HG02623 (cell line): ENCODE measurements around the gene ATP4A.

Experiments
- ATAC-seq: cut with Tn5 transposase; IDR thresholded peaks from one replicate; pipeline ENCODE4 v1.9.1; 2021; ENCODE audit warnings: moderate library complexity; ENCODE audit not compliant: unreplicated experiment

ATP4A gene

GRCh38 chr19:35528218-35529038, 35.0 kb downstream of the ATP4A start, which contains the start of gene SBSN:
TSS of gene SBSN (minus strand) at chr19:35528311. CDS start at chr19:35528281, 30 bp downstream.
- no peak for ATAC-seq

GRCh38 chr19:35525873-35526272, 37.6 kb downstream of the ATP4A start:
- no peak for ATAC-seq

GRCh38 chr19:35524181-35524837, 39.1 kb downstream of the ATP4A start:
- ATAC-seq = no peak

DNA sequence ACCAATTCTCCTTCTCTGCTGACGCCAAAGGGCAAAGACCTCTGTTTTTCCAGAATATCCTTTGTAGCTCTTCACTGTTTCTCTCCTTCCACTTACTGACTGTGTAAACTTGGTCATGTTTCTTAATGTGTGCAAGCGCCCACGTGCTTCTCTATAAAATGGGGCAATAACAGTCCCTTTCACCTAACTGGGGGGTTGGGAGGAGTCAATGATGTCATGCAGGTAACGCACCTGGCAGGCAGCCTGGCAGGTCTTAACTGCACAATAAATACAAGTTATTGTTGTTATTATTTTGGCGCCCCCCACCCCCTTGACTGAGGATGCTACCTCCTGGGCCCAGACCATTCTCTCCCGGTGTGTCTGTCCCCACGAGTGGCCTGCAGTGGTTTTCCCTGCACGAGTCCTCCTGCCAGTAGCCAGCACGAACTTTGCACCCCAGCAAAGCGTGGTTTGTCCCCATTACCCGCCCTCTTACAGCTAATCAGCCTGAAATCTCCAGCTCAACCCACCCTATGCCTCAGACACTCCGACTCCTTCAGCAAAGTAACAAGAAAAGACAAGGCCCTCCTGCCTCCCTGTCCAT, 40.6 kb downstream of the ATP4A start:
- ATAC-seq = no peak

DNA sequence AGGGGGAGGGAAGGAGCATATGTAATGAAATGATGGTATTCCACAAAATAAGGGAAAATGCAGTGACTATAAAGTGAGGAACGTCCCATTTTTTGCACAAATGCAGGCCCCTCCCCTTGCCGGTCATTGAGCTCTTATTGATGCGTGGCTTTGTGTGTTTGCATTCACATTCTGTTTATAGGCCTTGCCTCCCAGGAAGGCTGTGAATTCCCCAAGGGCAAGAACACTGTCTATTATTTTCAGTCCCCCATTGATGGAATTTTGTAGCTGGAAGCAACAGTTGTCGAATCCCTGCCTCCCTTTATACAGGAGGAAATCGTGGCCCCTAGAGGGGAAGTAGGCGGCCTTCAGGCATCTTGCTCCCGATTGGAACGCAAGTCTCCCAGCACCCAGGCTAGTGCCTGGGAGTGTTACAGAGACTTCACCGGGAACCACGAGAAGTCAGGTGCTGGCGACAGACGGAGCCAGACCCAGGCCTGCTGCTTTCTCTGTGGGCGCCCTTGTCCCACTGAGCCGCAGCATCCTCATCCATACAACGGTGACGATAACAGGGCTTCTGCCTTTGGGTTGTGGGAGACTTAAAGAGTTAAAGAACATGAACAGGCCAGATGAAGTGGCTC, 42.2 kb downstream of the ATP4A start:
- no peak for ATAC-seq

GRCh38 chr19:35519291-35519690, 44.2 kb downstream of the ATP4A start:
- no peak for ATAC-seq

DNA sequence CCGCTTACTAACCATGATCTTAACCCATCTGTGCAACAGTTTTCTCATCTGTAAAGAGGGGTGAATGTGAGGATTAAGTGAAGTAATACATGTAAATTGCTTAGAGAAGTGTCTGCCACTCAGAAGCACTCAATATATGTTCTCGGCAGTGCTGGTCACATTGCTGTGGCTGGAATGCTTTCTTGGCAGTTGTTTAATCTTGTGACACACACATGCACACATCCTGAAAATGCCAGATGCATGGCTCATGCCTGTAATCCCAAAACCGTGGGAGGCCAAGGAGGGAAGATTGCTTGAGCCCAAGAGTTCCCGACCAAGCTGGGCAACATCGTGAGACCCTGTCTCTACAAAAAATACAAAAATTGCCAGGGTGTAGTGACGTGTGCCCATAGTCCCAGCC, 45.1 kb downstream of the ATP4A start:
- ATAC-seq = no peak

DNA sequence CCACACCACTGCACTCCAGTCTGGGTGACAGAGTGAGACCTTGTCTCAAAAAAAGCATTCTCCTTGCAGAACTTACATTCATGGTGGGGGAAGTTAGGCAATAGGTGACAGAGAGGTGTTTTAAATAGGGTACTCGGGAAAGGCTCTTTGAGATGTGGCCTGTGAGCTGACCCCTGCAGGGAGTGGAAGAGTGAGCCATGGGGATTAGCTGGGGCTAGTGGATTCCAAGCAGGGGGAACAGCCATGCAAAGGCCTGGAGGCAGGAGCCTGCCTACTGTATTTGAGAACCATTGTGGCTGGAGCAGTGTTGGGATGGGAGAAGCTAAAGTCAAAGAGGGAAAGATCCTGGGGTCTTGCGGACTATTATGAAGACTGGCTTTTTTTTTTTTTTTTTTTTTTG, 46.1 kb downstream of the ATP4A start:
- ATAC-seq = no peak

- ATAC-seq = no peak
Observed at GRCh38 chr19:35516310-35516709, 47.1 kb downstream of the ATP4A start.

GRCh38 chr19:35514282-35514809, 49.1 kb downstream of the ATP4A start:
- no peak for ATAC-seq

DNA sequence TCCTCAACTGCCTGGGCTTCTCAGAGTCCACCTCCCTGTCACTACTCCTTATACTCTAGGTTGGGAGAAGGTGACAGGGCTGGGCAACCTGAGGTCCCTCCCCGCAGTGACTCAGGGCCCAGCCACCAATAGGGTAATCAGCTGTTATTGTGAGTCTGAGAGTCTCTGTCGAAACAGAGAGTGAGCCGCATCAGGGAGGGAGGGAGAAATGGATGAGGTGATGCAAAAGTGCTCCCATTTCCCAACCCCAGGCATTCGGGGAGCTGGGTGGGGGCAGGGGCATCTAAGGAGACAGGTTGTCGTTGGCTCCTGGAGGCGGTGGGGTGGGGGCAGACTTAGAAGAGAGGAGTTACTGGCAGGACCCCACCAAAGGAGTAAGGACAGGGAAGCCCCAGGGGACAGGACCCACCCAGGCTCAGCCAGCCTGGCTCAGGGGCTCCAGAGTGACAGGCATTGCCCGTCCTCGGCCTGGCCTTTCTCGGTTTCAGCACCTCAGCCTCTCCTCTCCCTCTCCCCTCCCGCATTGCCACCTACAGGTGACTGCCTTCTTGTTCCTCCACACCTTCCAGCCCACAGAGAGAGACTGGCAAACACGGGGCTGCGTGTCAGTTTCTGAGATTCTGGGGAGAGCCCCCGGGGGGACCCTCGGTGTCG, 49.7 kb downstream of the ATP4A start, which contains the start of gene DMKN:
DMKN (minus strand) TSS at position 22 of the 654 bp plus-strand sequence. CDS start 174 bp downstream, outside the sequence.
- ATAC-seq = no peak

DNA sequence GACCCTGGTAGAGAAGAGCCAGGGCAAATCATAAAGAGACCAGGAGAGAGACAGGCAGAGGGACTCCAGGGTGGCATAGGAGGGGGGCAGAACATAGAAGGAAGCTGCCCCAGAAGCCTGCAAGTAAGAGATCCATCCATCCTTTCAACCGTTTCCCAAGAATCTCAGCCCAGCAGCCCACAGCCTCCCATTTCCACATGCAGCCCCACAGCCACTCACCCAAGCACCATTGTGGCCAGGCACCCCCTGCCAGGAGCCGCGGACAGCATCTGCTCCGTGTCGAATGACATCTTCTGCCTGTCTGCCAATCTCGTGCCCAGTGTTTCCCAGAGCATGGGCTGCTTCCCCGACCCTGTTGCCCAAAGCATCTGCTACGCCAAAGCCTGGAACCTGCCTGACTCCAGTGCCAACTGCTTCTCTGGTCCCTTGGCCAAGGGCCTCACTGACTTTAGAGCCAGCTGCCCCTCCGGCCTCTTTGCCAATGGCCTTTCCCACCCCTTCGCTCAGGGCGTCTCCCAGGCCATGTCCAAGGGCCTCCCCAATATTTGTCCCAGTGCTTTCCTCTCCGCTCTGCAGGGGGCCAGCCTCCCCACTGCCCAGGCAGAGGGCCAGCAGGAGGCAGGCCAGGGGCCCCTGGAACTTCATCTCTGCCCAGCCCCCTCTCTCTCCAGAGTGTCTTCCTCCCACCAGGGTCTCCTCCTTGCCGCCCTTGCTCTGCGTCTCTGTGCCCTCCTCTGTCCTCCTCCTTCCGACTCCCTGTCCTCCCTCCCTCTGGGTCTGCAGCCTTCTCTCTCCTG, 50.4 kb downstream of the ATP4A start:
- no peak for ATAC-seq

- ATAC-seq = no peak
Observed at GRCh38 chr19:35511337-35511736, 52.1 kb downstream of the ATP4A start.

GRCh38 chr19:35510626-35510964, 52.9 kb downstream of the ATP4A start:
- no peak for ATAC-seq

- ATAC-seq = no peak
Observed at GRCh38 chr19:35509861-35510625, 53.4 kb downstream of the ATP4A start.

- ATAC-seq = no peak
Observed at GRCh38 chr19:35509018-35509652, 54.3 kb downstream of the ATP4A start.

DNA sequence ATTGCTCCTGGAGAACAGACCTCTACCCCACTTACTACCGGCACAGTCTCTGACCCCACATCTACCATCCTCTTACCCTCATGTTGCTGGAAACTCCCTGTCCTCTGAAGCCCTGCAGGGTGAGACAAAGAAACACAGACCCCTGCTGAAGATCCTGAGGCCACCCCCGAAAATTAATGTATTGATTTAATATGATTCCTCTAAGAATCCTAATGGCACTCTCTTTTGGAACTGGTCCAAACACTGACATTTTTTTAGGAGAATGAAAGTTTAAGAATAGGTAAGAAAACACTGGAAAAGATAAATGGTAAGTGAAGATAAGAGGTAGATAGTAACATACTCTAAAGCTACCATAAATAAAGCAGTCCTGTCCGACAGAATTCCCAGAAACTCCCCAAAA, 55.3 kb downstream of the ATP4A start:
- no peak for ATAC-seq

DNA sequence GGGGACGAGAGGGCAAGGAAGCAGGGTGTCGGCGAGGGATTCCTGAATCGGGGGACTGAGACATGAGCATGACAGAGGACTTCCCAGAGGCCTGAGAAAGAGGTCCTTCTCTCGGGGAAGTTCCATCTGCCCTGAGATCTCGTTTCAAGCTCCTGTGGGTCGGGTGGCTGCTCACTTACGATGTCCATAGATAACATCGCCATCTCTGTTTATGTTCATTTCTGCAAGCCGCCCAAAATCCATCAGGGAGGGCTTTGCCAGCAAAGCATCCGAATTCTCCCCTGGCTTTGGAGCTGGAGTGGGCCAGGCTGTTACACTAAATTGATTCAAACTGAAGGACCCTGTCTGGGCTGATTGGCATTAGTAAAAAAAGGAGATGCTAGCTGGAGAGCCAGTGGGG, 55.9 kb downstream of the ATP4A start:
- no peak for ATAC-seq

DNA sequence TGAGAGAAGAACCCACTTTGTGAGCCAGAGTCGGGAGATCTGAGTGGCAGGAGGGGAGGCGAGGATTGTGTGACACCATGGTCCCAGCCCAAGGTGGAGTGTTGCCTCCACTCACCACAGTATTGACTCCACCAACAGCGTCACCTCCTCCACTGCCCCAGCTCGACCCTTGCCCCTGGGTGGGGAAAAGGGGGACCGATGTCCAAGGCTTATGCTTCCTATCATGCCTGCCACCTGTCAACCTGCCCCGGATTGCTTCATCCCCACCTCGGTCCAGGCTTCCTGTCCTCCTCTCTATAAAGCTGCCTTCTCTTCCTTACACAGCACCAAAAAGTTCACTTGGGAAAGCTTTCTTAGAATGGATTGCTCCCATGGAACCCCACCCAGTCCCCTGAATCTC, 57.4 kb downstream of the ATP4A start:
- no peak for ATAC-seq
